ENCODE data around the gene ARHGAP28.

ARHGAP28 gene

DNA sequence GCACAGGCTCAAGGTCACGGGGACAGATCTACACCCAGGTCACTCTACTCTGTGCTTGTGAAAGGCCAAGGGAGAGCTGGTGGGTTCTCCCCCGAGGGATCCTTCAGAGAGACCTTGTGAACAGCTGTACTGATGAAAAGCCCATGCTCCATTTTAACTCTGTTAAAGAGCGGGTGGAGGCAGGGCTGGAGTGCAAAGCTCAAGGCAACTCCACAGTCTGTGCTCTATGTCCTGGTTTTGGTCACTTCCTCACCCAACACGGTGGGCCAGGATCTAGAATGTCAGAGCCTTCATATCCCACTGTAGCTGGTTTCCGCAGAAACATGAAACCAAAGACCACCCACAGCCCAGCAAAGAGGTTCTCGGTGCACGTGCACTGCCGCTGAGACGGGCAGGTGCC, 210.9 kb downstream of the ARHGAP28 start:
- no peak for DNase-seq

DNA sequence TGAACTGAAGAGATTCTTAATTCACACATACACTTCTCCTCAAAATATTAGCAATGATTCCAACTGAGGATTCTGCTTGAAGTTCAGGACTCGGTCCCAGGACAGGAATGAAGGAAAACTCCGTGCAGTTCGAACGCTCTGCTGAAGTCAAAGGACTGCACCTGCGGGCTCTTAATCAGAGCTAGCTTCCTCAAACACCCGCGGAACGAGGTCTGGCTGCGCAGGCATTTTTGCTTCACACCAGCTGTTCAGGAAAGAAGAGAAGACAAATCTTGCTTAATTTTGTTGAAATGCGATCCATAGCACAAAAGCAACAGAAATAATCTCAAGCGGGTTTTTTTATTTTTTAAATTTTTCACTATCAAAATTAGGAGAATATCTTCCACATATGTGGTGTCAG, 212.5 kb downstream of the ARHGAP28 start:
- DNase-seq, result no peak

DNA sequence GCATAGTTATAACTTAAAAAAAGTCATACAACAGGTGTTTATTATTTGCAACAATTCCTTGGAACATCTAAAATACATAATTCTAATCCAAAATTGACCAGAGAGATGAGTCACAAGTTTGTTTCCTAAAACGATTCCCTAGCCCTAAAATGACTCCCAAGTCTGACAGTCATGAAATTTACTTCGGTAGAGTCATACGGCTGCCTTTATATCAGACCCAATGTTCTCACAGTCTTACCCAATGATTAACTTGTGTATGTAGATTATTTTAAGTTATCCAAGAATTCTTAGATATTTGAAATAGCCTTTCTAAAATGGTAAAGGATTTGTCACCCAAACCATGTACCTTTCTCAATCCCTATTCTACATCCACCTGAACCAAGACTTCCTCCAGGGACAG, 213.2 kb downstream of the ARHGAP28 start:
- no peak for DNase-seq

- DNase-seq, result no peak
Observed at GRCh38 chr18:6943143-6943542, 213.6 kb downstream of the ARHGAP28 start.

GRCh38 chr18:6947338-6948030, 218.0 kb downstream of the ARHGAP28 start:
- DNase-seq, result no peak

- DNase-seq, result no peak
Observed at GRCh38 chr18:6948281-6949055, 219.0 kb downstream of the ARHGAP28 start.

DNA sequence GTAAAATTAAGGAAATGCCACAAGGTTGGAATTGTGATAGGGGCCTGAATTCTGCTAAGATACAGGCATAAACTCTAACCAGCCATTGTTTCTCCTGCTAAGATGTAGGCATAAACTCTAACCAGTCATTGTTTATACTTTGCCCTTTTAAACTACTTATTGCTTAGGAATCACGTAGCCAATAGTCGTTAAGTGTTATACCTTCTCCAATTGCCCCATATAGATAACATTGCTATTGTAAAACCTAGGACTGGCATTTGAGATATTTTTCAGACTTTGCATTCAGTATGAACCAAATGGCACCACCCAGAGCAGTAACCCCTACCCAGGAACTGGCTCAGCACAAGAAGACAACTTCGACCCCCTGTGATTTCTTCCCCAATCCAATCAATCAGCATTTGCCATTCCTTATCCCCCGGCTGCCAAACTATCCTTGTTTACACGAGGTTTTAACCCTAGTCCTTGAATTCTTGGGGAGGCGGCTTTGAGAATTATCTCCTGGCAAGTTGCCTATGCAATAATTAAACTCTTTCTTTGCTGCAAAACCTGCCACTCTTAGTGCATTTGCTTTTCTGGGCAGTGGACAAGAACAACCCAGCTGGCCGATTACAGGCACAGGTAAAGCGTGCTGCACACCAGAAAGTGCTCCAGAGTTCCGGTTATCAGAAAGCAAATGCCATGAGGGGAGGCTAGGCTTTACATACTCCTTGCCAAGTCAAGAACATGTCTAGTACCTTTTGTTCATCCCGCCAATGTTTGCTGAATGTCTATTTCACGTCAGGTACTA, 220.5 kb downstream of the ARHGAP28 start:
- no peak for DNase-seq

- DNase-seq, result no peak
Observed at GRCh38 chr18:6950641-6951040, 221.1 kb downstream of the ARHGAP28 start.

DNA sequence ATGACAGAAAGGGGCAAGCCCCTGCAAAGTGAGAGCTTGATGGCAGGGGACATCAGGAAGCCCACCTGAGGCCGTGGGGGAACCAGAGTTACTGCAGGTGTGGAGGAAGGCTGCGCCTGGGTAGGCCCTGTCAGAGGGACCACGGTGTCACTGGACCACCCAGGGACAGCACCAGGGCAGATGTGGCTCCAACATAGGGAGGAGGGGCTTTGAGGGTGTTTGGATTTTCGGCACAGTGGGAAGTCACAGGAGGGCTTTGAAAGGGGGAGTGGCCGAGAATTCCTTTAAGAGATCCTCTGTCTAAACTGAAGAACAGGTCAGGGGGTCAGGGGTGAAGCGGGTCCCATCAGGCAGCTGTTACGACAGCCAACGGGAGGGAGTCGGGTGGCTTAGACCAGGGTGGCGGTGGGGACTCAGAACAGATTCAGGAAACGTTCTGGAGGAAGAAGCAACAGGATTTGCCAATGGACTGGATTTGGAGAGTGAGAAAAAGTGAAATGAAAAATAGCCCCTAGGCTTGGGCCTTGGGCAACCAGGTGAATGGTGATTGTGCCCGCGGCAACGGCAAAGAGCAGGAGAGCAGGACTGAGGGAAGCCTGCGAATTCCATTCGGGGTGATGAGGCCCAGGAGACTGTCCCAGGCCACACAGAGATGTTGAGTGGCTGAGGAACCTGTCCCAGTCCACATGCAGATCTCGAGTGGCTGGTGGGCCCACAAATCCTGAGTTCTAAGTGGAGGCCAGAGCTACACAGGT, 222.0 kb downstream of the ARHGAP28 start:
- DNase-seq, result no peak

DNA sequence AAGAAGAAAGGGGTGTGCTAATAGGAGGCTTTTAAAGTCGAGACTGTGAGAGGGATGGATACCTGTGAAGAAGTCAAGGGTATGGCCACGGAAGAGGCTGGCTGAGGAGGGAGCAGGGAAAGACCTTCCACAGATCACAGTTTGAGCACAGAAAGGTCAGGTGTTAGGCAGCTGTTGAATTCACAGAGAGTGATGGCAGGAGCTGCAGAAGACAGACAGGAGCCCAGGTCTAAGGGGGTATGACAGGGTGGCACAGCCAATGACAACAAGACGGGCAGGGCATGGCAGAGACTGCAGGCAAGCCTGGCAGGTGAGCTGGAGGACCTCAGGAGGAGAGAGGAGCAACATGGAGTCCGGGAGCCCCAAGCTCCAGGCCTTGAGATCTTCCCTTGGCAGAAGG, 225.0 kb downstream of the ARHGAP28 start:
- no peak for DNase-seq

DNA sequence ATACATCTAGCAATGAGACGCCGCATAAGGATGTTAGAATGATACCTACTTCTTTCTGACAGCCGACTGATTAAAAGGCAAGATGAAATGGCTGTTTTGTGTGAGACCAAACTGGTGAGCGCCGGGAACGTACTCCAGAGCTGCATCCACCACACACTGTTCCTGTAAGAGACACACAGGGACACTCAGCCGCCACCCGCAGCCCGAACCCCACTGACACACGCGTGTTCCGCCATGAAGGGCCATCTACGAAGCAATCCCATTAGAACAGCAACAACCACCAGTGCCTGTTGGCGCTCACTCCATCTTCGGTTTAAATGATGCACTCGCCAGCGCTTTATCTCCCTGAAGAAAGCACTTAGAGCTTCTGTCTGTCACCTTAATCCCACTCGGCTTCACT, 225.8 kb downstream of the ARHGAP28 start:
- DNase-seq, result no peak

DNA sequence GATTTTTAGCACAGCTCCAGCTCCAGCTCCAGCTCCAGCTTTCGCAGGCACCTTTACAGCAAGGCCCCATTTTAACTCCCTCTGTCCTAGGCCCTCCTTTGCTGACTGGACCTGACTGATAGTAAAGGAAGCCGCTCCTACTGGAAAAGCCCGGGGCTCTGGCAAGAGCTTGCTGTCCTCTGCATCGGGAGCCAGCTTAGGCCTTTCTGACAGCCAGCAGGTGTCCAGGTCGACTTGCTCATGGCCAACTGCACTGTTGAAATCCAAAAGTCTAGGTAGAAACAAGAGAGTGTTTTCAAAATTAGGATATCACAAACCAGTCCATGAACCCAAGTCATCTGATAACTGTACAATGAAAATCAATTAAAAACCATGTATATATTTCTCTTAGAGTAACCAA, 227.0 kb downstream of the ARHGAP28 start:
- no peak for DNase-seq

GRCh38 chr18:6956999-6957398, 227.5 kb downstream of the ARHGAP28 start:
- DNase-seq, result no peak

DNA sequence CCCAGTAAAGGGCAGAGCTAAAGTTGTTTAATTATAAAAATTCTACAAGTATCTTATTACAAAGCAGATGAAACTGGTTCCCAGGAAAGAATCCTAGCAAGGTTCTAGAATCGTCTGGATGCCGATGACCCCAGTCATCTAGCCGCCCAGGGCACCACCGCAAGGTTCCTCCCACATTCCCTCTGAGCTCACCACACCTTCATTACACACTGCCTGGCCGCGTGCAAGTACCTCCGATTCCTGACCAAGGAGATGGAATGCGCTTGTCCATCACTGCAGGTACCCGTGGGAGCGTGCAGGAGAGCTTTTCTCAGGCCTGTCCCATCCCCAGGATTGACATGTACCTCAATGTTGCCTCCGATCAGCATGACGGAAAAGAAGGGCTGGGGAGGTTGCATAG, 229.6 kb downstream of the ARHGAP28 start:
- DNase-seq, result no peak

DNA sequence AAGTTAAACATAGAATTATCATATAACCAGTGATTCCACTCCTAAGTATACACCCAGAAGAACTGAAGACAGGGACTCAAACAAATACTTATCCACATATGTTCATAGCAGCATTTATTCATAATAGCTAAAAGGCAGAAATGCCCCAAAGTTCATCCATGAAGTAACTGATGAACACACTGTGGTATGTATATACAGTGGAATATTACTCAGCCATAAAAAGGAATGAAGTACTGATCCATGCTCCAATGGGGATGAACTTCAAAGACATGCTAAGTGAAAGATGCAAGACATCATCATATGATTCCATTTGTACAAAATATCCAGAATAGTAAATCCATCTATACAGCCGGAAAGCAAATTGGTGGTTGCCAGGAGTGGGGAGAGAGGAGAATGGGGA, 230.6 kb downstream of the ARHGAP28 start:
- no peak for DNase-seq

DNA sequence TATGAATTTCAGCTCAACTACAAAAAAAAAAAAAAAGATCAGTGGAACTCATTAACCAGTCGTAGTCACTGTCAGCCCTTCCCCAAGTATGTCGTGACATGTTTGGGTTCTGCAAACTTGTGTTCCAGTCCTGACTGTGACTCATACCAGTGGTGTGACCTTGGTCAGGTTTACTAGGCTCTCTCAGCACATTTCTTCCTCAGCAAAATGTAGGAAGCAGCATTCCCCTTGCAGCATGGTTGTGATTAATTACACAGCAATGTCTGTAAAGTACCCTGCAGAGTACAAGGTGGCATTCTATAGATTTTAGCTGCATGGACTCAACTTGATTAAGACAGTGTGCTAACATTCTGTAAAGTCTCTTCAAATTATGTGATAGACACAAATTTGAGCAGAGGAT, 231.1 kb downstream of the ARHGAP28 start:
- no peak for DNase-seq

DNA sequence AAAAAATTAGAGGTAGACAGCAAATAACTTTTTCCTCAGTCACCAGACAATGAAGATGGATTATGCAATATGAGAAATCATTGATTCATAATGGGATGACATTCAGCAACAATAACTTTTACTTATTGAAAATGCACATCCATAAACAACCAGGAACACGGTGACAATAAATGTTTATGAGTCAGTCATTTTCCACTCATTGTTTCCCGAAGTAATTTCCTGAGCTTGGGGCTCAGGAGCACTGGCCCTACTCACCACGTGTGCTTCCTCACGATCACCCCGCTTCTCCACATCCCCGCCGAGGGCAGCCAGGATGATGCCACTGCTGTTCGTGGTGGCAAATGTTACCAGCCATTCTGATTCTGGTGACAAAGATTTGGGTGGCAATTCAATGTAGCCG, 231.8 kb downstream of the ARHGAP28 start:
- no peak for DNase-seq

- DNase-seq, result no peak
Observed at GRCh38 chr18:6962571-6963451, 233.3 kb downstream of the ARHGAP28 start.

GRCh38 chr18:6963452-6964097, 234.1 kb downstream of the ARHGAP28 start:
- no peak for DNase-seq
